K562 (cell line): ENCODE results near the gene TBL1XR1. TPM values are rescaled to one million over a fixed set of nuclear protein-coding genes. Genes with fewer than 3 reads are reported as not detected.

ENCODE experiments used
- BMI1 ChIP-seq: fragments of 150-350 bp; IDR thresholded peaks from 2 replicates; pipeline ENCODE4 v1.6.1; 2014; ENCODE audit warnings: low read length
- NR3C1 ChIP-seq: sonication (generic); formaldehyde crosslinking; IDR thresholded peaks from 2 replicates; pipeline ENCODE4 v1.8.1; 2022; ENCODE audit warnings: missing genetic modification reagents
- RAD51 ChIP-seq: fragments of 450-650 bp; IDR thresholded peaks from 2 replicates; pipeline ENCODE4 v1.7.1; 2016; ENCODE audit warnings: low read depth, mild to moderate bottlenecking, borderline replicate concordance
- RBM14 ChIP-seq: fragments of 200-400 bp; formaldehyde crosslinking; IDR thresholded peaks from 2 replicates; pipeline ENCODE4 v1.6.1; 2018; ENCODE audit warnings: low read depth, mild to moderate bottlenecking, low read length, moderate library complexity, borderline replicate concordance; ENCODE audit not compliant: insufficient read depth
- SRSF1 ChIP-seq: fragments of 200-400 bp; formaldehyde crosslinking; IDR thresholded peaks from 2 replicates; pipeline ENCODE4 v1.6.1; 2017; ENCODE audit warnings: mild to moderate bottlenecking, low read depth, low read length, moderate library complexity
- TRIM24 ChIP-seq, 2 experiments: fragments of 450-650 bp; IDR thresholded peaks; 2 replicates each; pipeline ENCODE4 v1.6.1; 2016
- TSHZ1 ChIP-seq: fragments of 250-450 bp; sonication (Bioruptor Pico); IDR thresholded peaks from 2 replicates; pipeline ENCODE4 v1.4.0; 2020; ENCODE audit warnings: mild to moderate bottlenecking, moderate library complexity
- ZNF277 ChIP-seq: fragments of 250-450 bp; sonication (Bioruptor Pico); IDR thresholded peaks from 2 replicates; pipeline ENCODE4 v1.8.0; 2022; ENCODE audit warnings: inconsistent platforms, mild to moderate bottlenecking, moderate library complexity, borderline replicate concordance
- ZNF354B ChIP-seq: fragments of 250-450 bp; sonication (Bioruptor Pico); IDR thresholded peaks from 2 replicates; pipeline ENCODE4 v1.4.0; 2020
- polyA plus RNA-seq, 8 experiments: library from polyadenylated mRNA; depleted of rRNA in 4 of 8; stranded (reverse) in 5 of 8; unstranded in 3 of 8; fragments of >200 nt; fragmentation: Nextera tagmentation in 2 of 8; fragmentation: Illumina TruSeq in 1 of 8; extraction: Ambion mirVana in 2 of 8; extraction: Trizol in 1 of 8; gene quantifications; 2 replicates each; pipeline versions ENCODE4 v1.2.1 to v1.2.3, GENCODE V29; 2011 to 2014; ENCODE audit warnings: inconsistent platforms in 1 of 8, missing spikeins in 1 of 8
- total RNA-seq, 7 experiments: library from RNA; depleted of rRNA in 6 of 7; stranded (reverse); fragments of >200 nt in 6 of 7; fragmentation: Illumina TruSeq in 2 of 7; extraction: Trizol in 2 of 7; gene quantifications; 2 replicates each; pipeline versions ENCODE4 v1.2.1 to v1.2.3, GENCODE V29; 2011 to 2021; ENCODE audit warnings: low replicate concordance in 1 of 7
- TF ChIP-seq, protein P1 (sequence below), 2 experiments: fragments of 450-650 bp; IDR thresholded peaks; 2 replicates each; pipeline ENCODE4 v1.6.1; 2016; ENCODE audit warnings: mild to moderate bottlenecking in 2 of 2, borderline replicate concordance in 1 of 2, low read depth in 1 of 2, moderate library complexity in 1 of 2
- TF ChIP-seq, protein P2 (sequence below): fragments of 250-450 bp; sonication (Bioruptor Pico); IDR thresholded peaks from 2 replicates; pipeline ENCODE4 v1.8.0; 2021; ENCODE audit warnings: moderate library complexity, mild to moderate bottlenecking, inconsistent platforms

Gene TBL1XR1
- total and polyA plus RNA-seq, 9 of the 15 experiments (the other 6 are each of a cell fraction or from before 2014, with no cell fraction given): 19.6 to 171 (median 83.3) TPM

DNA sequence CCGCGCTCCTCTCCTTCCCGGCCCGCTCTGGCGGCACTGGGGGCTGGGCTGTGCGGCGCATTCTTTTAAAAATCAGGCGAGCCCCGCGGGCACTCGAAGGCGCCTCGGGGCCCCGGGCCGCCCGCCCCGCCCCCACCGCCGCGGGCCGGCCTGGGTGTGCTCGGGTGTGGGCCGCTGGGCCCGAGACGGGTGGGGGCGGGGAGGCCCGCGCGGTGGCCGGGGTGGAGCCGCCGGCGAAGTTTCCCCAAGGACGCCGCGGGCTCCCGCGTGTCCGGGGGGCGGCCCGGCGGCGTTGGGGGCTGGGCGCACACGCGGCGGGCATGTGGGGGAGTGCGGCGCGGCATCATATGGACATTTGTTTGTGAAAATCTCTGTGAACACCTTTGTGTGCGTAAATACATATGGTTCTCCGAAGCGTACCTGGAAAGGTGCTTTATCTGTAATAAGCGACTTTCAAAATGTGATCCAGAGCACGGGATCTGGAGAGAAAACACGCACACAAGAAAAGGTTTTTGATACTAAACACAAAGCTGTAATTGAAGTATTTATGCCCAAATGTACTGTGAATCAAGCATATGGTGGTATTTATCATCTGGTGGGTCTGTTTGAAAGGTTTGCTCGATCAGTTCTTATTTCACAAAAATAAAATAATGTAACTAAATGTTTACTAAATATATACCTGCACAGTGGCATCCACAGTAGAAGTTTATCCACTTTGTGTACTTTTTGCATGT lies 612 bp upstream of the TBL1XR1 start (continued):
- no peak for TF ChIP-seq ZNF277
- TF ChIP-seq, protein P1, sequence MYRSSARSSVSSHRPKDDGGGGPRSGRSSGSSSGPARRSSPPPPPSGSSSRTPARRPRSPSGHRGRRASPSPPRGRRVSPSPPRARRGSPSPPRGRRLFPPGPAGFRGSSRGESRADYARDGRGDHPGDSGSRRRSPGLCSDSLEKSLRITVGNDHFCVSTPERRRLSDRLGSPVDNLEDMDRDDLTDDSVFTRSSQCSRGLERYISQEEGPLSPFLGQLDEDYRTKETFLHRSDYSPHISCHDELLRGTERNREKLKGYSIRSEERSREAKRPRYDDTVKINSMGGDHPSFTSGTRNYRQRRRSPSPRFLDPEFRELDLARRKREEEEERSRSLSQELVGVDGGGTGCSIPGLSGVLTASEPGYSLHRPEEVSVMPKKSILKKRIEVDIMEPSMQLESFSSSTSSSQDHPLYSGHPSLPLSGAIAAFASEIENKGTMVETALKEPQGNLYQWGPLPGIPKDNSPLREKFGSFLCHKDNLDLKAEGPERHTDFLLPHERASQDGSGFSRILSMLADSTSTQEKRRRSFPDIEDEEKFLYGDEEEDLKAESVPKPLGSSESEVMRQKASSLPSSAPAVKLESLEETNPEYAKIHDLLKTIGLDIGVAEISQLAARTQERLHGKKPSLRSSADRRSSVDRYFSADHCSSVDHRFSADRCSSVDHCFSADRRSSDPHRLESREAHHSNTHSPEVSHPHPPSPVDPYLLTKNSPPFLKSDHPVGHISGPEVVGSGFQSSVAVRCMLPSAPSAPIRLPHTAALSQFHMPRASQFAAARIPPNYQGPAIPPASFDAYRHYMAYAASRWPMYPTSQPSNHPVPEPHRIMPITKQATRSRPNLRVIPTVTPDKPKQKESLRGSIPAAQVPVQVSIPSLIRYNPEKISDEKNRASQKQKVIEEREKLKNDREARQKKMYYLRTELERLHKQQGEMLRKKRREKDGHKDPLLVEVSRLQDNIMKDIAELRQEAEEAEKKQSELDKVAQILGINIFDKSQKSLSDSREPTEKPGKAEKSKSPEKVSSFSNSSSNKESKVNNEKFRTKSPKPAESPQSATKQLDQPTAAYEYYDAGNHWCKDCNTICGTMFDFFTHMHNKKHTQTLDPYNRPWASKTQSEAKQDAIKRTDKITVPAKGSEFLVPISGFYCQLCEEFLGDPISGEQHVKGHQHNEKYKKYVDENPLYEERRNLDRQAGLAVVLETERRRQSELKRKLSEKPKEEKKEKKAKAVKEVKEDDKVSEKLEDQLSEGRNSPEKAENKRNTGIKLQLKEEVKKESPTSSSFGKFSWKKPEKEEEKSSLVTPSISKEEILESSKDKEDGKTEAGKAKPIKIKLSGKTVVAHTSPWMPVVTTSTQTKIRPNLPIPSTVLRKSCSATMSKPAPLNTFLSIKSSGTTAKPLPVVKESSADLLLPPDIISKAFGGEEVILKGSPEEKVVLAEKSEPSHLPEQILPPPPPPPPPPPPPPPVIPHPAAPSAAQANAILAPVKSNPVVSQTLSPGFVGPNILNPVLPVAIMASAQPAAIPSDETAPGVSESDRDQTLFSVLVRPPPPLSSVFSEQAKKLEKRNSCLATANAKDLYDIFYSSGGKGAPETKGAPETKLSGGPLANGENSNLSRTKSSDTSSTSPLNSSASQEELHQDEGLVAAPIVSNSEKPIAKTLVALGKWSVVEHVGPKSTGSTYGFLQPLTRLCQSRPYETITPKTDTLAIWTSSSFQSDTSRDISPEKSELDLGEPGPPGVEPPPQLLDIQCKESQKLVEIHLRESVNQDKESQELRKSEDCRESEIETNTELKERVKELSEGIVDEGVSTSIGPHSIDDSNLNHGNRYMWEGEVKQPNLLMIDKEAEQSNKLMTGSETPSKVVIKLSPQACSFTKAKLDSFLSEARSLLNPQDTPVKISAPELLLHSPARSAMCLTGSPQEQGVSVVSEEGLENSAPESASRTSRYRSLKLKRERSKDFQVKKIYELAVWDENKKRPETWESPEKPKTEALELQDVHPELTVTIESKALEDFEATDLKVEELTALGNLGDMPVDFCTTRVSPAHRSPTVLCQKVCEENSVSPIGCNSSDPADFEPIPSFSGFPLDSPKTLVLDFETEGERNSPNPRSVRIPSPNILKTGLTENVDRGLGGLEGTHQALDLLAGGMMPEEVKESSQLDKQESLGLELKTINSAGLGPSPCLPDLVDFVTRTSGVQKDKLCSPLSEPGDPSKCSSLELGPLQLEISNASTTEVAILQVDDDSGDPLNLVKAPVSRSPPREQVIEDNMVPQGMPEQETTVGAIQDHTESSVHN (IDR thresholded peaks at IDR 0.05; ENCODE audit: borderline replicate concordance in 1 of 2, low read depth in 1 of 2): no peak
- TF ChIP-seq NR3C1 (CRISPR knock-in tag): no peak
- TF ChIP-seq SRSF1: no peak
- TF ChIP-seq TSHZ1: no peak
- TF ChIP-seq RAD51: no peak
- TF ChIP-seq RBM14: no peak
- TF ChIP-seq ZNF354B (CRISPR knock-in tag): no peak
- TF ChIP-seq BMI1: no peak
- TF ChIP-seq, protein P2, sequence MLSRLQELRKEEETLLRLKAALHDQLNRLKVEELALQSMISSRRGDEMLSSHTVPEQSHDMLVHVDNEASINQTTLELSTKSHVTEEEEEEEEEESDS (CRISPR knock-in tag): no peak
- 0 out of 4 replicates have a peak, but pooled peaks of 1 of the 2 experiments have one; percentile 8 for TF ChIP-seq TRIM24 (IDR thresholded peaks at IDR 0.05)
